HUDEP-2 (cell line): ENCODE results near the gene CLCN5.

ENCODE experiments used
- DNase-seq, 76 experiments: peaks; one replicate each; lab custom pipeline; 2025; ENCODE audit not compliant: unreplicated experiment in 76 of 76; lab: John Stamatoyannopoulos, UW

Gene CLCN5

DNA sequence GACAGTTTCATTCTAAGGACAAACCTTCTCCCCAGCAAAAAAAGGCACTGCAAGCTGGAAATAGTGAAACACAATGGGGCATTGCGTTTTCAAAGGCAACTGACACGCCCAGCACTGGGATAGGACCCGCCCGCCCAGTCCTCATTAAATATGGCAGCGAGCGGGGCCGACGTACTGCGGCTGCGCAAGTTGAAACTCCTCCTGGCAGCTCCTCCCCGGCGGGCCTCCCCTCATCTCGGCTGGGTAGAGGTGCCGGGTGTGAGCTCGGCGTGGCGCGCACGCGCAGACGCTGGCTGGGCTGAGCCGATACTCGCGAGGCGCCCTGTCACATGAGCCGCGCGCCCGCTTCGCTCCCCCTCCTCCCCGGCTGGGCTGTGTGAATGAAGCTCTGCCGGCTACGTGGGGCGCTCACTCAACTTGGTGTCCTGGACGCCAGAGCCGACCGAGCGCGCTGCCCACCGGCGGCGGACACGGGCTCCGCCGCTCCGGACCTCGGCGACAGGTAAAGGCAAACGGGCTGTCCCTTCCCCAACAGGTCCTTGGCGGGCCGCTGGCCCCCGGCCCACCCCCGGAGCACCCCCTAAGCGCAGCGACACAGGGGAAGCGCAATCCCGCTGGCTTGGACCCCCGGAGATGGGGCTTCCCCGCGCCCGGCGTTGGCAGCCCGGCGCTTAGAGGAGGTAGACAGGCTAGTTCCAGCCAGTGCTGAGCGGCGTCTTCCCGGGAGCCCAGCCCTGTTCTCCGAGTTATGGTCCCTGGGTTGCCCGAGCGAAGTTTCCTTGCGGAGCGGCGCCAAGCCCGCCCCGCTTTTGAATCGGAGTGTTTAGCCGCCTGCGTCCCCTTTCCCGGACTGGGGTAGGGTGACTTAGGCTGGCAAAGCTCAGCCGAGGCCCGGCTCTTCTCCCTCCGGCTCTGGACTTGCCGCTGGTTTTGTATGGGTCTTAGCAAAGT lies at the start of gene CLCN5:
TSS of gene CLCN5 (plus strand) at position 306 of the 951 bp plus-strand sequence. CDS start 2,703 bp downstream, outside the sequence.
- DNase-seq, result peak in 75 of 76 experiments; percentile 16 to 94 (median 87)

DNA sequence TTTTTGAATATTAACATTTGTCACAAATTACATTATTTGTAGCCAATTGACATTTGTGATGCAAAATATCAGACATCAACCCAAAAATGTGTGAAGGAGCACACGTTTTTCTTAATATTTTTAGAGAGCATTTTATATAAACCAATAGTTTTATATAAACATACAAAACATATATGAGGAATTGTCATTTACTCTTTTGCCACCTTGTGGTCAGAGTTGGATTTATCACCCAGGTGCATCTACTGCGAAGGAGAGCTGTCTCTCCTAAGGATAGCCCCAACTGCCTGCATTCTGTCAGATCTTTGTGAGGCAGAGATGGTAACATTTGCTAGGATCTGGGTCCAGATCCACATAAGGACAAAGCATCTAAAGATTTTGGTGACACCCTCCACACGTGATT lies 45.6 kb upstream of the CLCN5 start:
- DNase-seq, result peak in 6 of 76 experiments; percentile 0 to 2 (median 0)

DNA sequence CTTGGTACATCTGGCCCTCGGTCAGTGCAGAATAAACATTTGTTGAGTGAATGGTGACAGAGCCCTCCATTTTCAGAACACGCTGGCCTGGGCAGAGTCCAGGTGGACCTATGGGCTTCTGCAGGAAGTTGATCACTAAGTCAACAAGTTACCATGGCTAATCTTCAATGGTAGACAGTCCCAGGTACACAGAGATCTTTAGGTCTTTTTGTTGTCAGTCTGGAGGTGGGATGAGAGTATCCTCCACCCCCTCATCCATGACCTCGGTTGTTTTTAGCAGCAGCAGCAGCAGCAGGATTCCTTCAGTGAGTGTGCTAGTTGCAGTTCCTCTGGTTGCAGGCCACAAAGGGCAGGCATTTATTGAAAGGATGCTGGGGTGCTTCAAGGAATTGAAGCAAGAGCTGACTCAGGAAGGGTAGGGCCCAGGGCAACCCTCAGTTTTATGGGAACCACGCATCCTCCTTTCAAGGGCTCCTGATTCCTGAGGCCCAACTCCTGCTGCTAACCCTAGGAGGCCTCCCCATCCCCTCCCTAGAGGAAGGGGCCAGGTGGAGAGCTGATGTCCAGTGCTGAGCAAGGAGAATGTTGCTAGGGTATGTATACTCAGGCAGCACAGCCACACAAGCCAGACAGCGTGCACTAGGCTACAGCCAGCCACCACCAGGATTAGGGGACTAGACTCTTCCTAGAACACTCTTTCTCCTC lies 44.8 kb upstream of the CLCN5 start:
- DNase-seq, result no peak

DNA sequence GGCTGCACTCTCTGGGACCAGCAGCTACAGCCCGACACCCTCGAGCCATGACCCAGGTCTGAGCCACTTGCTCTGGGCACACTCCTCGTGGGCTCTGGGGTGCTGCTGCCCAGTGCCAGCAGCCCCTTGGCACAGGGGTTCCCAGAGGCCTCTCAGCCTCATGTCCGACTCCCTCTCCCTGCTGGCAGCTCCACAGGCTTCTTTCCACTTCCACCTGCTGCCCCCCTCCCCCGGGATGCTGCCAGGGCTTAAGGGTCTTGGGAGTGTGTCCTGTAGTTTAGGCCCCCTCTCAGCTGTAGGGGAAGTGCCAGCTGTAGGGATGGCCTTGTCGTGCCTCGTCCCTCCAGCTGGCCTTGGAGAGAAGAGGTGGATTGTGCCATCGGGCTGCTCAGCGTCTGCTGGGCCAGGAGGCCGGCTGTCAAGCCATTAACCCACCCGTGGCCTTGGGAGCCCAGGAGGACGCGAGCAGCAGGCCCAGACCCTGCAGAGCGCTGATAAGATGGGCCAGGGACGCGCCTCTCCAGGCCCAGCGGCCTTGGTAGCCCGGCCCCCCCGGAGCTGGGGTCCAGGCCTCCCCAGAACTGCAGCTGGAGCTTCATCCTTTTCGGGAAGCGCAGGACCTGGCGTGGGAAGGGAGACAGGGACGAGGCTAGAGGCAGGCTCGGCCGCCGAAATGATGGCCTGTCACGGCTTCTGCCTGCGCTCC lies 44.1 kb upstream of the CLCN5 start:
- DNase-seq, result no peak

DNA sequence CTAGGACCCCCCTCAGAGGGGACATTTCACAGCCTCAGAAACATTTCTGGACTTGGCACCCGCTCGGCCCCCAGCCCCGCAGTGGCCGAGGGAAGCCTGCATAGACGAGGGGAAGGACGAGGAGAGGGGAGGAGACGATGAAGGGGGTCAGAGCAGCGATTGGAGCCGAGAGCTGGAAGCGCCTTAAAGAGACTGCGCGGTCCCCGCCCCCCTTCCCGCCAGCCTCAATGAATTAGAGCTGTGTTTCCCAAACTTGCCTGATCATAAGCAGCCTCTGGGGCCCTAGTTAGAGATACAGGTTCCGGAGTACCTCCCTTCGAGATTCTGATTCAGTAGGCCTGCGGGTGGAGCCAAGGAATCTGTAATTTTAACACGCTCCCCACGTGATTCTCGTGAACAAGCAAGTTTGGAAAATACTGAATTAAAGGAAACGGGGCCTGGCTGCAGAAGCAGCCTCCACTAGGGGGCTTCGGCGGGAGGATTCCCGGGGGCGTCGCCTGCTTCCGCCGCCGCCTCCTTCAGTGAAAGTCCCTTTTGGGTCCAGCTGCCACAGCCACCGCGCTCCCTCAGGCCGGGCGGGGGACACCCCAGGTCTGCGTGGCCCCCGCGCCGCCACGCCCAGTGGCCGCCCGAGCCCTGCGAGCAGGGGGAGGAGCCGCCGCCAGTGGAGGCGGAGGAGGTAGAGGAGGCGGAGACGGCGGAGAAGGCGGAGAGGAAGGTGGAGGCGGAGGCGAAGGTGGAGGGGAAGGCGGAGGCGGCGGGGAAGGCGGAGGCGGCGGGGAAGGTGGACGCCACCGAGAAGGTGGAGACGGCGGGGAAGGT lies 43.4 kb upstream of the CLCN5 start, which contains the start of gene USP27X:
TSS of gene USP27X (plus strand) at position 651 of the 822 bp plus-strand sequence. CDS start 824 bp downstream, outside the sequence.
- peak in 72 of 76 experiments; percentile 1 to 74 (median 46) for DNase-seq

DNA sequence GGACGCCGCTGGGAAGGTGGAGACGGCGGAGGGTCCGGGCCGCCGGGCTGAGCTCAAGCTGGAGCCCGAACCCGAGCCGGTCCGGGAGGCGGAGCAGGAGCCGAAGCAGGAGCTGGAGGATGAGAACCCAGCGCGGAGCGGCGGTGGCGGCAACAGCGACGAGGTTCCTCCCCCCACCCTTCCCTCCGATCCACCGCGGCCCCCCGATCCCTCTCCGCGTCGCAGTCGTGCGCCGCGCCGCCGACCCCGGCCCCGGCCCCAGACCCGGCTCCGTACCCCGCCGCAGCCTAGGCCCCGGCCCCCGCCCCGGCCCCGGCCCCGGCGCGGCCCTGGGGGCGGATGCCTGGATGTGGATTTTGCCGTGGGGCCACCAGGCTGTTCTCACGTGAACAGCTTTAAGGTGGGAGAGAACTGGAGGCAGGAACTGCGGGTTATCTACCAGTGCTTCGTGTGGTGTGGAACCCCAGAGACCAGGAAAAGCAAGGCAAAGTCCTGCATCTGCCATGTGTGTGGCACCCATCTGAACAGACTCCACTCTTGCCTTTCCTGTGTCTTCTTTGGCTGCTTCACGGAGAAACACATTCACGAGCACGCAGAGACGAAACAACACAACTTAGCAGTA lies 42.6 kb upstream of the CLCN5 start:
- no peak for DNase-seq

DNA sequence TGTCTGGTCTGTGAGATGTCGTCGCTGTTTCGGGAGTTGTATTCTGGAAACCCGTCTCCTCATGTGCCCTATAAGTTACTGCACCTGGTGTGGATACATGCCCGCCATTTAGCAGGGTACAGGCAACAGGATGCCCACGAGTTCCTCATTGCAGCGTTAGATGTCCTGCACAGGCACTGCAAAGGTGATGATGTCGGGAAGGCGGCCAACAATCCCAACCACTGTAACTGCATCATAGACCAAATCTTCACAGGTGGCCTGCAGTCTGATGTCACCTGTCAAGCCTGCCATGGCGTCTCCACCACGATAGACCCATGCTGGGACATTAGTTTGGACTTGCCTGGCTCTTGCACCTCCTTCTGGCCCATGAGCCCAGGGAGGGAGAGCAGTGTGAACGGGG lies 41.7 kb upstream of the CLCN5 start:
- DNase-seq, result no peak

DNA sequence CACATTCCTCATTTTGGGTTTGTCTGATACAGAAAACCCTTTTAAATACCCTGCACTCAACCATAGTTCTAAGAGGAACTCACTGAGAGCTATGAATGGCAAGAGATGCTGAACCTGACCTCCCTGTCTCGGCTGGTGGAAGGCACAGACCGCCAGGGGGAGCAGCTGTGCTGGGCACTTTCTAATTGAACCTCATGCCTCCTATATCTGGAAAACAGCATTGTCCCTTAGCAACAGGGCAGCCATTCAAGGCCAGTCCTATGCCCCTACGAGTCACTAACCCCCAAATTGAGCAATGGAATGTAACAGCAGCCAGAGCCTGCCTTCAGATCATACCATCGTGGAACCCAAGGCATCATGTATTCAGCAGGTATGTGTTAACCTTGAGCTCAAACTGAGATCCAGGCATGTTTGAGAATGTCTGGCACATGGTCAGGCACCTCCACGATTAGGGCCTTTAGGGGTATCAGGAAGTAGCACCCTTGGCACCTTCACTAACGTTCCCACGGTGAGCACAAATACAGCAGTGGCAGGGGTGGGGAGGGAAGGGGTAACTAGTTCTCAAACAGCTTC lies 38.0 kb upstream of the CLCN5 start:
- DNase-seq, result peak in 61 of 76 experiments; percentile 0 to 61 (median 25)

DNA sequence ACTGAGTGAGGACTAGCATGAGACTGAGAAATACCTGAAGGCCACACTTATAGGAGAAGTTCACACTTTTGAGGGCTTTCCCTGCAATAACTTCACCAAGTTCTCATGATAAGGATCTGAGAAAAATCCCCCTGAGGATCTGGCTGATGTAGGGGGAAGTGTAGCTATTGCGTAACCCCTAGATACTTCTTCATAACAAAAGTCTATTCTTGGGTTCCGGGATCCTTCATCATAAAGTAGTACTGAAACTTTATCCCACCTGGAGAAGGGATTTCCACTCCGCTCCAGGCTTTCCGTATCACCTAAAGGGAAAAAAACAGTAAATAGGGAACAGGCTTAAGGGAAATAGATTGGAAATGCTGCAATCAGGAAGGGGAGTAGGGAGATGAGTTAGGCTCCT lies 29.9 kb upstream of the CLCN5 start:
- DNase-seq, result no peak

DNA sequence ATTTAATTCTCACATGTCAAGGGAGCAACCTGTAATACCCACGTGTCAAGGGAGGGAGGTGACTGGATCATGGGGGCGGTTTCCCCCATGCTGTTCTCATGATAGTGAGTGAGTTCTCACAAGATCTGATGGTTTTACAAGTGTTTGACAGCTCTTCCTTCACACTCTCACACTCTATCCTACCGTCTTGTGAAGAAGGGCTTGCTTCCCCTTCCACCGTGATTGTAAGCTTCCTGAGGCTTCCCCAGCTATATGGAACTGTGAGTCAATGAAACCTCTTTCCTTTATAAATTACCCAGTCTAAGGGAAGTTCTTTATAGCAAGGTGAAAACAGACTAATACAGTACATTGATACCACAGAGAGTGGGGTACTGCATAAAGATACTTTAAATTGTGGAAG lies 25.4 kb upstream of the CLCN5 start:
- DNase-seq, result no peak

DNA sequence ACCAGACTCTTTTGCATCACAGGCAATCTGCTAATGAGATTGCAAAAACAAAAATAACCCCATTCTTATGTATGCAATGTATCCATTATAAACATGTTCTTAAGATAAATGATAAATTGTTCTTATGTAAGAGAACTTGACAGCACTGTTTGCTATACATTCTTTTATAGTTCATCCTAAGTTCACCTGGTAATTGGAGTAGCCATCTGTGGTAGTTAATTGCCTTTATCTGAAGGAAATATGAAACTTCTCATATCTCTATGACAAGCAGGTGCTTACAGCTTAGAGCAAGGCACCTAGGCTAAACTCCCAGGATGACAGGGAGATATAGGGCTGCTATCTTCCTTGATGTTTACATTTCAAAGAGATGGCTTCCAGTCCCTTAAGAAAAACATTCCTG lies 21.3 kb upstream of the CLCN5 start:
- DNase-seq, result no peak

DNA sequence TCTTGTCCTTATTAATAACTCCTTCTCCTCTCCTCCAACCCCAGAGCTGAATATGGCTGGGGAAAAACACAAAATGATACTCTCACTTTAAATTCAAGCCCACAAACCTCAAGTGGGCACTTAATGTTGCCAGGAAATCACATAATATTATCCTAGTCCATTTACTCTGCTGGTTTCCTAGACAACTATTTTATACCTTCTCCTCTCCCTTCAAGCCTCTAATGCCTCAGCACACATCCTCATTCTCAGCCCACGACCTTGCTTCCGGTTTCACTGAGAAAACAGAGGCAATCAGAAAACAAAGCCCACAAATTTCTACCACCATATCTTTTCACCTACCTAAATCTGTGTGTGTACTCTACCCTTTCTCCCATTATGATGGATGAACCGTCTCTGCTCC lies 12.1 kb upstream of the CLCN5 start:
- DNase-seq, result no peak

DNA sequence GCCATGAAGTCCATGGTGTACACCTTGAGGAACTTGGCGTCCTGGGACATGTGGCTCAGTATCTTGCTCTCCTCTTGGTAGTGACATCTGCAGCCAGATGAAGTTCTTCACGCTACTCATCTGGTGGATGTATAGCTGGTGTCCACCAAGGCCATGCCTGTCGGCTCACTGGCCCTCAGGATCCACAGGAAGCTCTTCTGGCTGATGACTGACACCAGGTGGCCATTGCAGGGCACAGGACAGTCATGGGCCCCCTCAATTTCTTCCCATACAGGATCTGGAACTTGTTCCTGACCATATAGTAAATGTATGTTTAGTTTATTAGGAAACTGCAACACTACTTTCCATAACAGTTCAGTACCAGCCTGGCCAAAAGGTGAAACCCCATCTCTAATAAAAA lies 10.3 kb upstream of the CLCN5 start:
- no peak for DNase-seq

DNA sequence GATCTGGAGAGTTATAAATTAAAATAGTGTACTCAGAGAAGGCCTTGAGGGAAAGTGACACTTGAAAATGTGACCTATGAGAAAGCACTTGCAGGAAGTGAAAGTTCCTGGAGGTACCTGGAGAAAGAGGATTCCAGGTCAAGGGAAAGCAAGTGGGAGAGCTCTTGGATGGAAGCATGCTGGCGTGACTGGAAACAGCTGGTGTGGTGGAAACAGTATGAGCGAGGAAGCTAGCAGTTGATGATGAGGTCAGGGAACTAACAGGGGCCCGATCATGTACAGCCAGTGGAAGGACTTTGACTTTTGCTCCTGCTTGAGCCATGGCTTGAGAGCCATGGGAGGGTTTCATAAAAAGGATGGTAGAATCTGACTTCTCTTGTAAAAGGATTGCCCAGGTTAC lies 9.5 kb upstream of the CLCN5 start:
- no peak for DNase-seq

DNA sequence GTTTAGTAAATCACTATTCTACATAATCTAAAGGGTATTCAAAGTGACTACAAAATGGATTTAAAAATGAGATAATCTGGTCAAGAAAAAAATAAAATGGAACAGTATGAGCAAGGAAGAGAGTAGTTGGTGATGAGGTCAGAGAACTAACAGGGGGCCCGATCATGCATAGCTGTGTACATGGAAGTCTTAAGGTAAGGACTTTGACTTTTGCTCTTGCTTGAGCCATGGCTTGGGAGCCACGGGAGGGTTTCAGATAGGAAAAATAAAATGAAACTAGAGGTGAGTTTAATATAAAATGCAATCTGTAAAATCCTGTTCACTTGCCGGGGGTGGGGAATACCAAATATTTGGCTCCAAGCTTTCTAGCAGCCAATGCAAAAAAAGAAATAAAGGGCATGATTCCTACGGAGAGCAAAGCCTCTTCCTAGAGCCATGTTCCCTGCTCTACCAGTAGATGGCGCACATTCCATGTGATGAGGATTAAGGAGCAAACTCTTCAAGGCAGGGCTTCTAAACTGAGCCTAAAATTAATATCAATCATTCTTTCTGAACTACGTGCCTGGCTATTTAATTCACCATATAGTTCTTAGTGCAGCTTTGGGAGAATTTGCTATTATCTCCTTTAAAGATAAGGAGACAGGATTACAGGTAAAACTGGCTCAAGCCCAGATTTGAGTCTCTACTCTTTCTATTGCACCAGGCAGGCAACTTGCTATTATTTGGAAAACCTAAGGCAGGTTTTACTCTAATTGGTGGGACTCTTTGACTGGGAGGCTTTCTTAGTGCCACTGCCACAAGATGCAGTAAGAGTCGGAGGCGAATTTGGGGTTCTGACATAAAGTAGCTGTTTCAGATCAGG lies 6.8 kb upstream of the CLCN5 start:
- peak in 34 of 76 experiments; percentile 0 to 61 (median 12) for DNase-seq

DNA sequence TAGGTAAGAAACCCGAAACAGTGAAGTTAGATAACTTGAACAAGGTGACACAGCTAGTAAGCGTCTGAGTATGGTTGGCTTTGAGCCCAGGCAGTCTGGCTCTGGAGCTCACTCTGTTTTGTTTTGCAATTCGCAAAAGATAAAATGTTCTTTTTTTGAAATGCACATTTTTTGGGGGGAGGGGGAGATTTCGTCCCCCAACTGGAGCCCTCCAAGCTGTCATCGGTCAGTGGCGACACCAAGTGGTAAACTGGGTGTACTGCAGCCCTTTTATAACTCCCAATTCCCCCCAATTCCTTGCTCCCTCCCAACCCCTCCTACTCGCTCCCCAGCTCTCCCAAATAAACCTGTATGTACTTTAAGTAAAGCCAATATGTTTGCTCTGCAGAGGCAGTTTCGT lies 2.8 kb upstream of the CLCN5 start:
- DNase-seq, result peak in 8 of 76 experiments; percentile 0 to 19 (median 4)

DNA sequence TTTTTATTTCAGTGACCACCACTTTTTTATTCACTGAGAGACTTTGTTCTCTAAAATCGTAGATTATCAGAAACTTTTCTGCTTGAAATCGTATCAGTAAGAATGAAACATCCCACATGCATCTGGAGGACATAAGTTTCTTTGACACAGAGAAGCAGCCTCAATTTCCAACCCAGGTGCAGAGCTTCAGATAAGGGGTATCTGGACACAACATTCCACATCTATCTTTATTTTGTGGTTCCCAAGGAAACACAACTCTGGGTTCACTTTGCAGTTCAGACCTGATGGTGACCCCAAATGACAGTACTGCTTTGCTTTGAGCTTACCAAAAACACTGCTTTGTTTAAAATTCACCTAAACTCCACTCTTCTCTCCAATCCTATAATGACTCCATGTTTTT lies 1.3 kb upstream of the CLCN5 start:
- DNase-seq, result peak in 25 of 76 experiments; percentile 0 to 60 (median 3)

DNA sequence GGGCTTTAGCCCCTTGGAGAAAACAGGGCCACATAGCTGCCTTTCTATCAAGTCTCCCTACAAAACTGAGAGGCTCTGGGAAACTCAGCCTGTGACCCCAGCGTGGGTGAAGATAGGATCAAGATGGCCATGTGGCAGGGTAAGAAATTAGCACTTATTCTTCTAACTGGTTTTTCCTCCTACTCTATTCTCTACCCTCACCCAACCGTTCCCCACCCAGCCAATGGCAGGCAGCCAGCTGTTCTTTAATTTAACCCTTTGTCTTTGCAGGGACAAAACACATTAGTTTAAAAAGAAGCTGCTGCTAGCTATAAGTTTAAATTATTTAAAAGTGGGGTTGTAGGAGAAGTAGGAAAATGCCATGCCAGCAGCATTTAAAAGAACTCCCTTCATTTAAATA lies 2.8 kb downstream of the CLCN5 start:
- peak in 68 of 76 experiments; percentile 0 to 69 (median 34) for DNase-seq
